Natural killer cell (primary cell): ENCODE measurements around the gene PFKP. TPM values are rescaled to one million over a fixed set of nuclear protein-coding genes. Genes with fewer than 3 reads are reported as not detected.

Source experiments
- ATAC-seq, 3 donors: fragments of 150-1000 bp in 2 of 3; fragments of 200-7000 bp in 1 of 3; cut with Tn5 transposase; 1 replicate in 1 of 3; 2 replicates in 2 of 3; pipeline ENCODE4 v1.10.0; 2021; ENCODE audit warnings: mild to moderate bottlenecking in 2 of 3, moderate library complexity in 2 of 3
- DNase-seq, 2 donors: peaks; one replicate each; pipeline versions ENCODE4 v3.0.0 to v3.0.0-alpha.2; 2013 to 2021; ENCODE audit warnings: mixed read lengths in 1 of 2
- H3K27ac ChIP-seq: one replicate; pipeline ENCODE4 v1.5.1; 2013; ENCODE audit warnings: mild to moderate bottlenecking, low read length
- H3K27me3 ChIP-seq: one replicate; pipeline ENCODE4 v1.6.1; 2013; ENCODE audit warnings: low read length; ENCODE audit not compliant: control insufficient read depth, insufficient read depth
- H3K36me3 ChIP-seq: one replicate; pipeline ENCODE4 v1.6.1; 2013; ENCODE audit warnings: low read length; ENCODE audit not compliant: control insufficient read depth, insufficient read depth
- H3K4me1 ChIP-seq: one replicate; pipeline ENCODE4 v1.6.1; 2013; ENCODE audit warnings: low read length; ENCODE audit not compliant: control insufficient read depth, insufficient read depth
- H3K4me3 ChIP-seq: one replicate; pipeline ENCODE4 v1.5.1; 2013; ENCODE audit warnings: low read length
- H3K9me3 ChIP-seq: one replicate; pipeline ENCODE4 v1.6.1; 2013; ENCODE audit warnings: low read length; ENCODE audit not compliant: control insufficient read depth, insufficient read depth
- H3K27ac Mint-ChIP-seq, 2 donors: one replicate each; pipeline ENCODE4 v1.8.0; 2022; ENCODE audit warnings: mild to moderate bottlenecking in 2 of 2, mixed read lengths in 2 of 2, moderate library complexity in 1 of 2
- H3K27me3 Mint-ChIP-seq, 2 donors: one replicate each; pipeline ENCODE4 v1.8.0; 2022; ENCODE audit warnings: low read depth in 2 of 2, mixed read lengths in 2 of 2
- H3K36me3 Mint-ChIP-seq: one replicate; pipeline ENCODE4 v1.8.0; 2022; ENCODE audit warnings: mixed read lengths
- H3K4me1 Mint-ChIP-seq, 2 donors: one replicate each; pipeline ENCODE4 v1.8.0; 2022; ENCODE audit warnings: mixed read lengths in 2 of 2
- H3K4me3 Mint-ChIP-seq: one replicate; pipeline ENCODE4 v1.8.0; 2022; ENCODE audit warnings: mild to moderate bottlenecking, moderate library complexity, mixed read lengths
- H3K9me3 Mint-ChIP-seq, 2 donors: one replicate each; pipeline ENCODE4 v1.8.0; 2022; ENCODE audit warnings: mixed read lengths in 2 of 2
- WGBS: methylation state at CpG from one replicate; pipeline ENCODE4 v1.1.7; 2013; ENCODE audit warnings: missing lambda C conversion rate; ENCODE audit not compliant: insufficient coverage; 5-methylcytosine and 5-hydroxymethylcytosine counted together
- intact Hi-C: fragments of 100-400 bp; cut with micrococcal nuclease; formaldehyde crosslinking; loops from one replicate; pipeline ENCODE4 v1.14.2; 2022
- total RNA-seq, 4 donors: library from RNA; stranded (reverse); fragments of 120-200 nt in 1 of 4; gene quantifications; one replicate each; pipeline versions ENCODE4 v1.2.3 to v1.2.4, GENCODE V29; 2013 to 2022
- TF ChIP-seq, protein P1 (sequence below): fragments of 200-600 bp; IDR thresholded peaks from one replicate; pipeline ENCODE4 v1.8.0; 2022; ENCODE audit warnings: antibody characterized with exemption

Gene PFKP
- total RNA-seq, 3 donors from 2014 or later (not counting 1 experiment from before 2014, with no cell fraction given) = 43.9 to 62.4 (median 47.4) TPM

DNA sequence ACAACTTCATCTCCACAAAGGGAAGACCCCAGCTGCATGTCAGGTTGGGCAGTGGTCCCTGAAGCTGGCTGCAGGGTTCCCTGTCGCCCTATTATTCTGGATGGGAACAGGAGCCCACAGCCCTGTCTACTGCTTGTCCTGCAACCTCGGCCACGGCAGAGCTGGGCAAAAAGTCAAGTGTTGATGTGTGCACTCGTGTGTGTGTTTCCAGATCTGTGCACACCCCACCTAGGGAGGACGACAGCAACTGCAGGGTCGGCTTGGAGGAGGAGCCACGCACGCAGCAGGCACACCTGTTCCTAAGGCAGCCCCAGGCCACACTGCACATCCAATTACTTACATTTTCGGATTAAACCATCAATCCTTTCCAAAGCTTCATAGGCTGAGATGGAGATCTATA lies 81.6 kb downstream of the PFKP start:
- no peaks in the 10 kb centered on the region for H3K9me3 Mint-ChIP-seq
- intact Hi-C loops = no loop called here
- H3K27me3 Mint-ChIP-seq = no peaks in the 10 kb centered on the region
- H3K27ac ChIP-seq = no peak overlapping the region
- no peak for ATAC-seq
- peaks cover 0 to 9% of the 10 kb centered on the region in 2 donors for H3K4me1 Mint-ChIP-seq
- H3K4me3 ChIP-seq = no peak overlapping the region
- H3K36me3 Mint-ChIP-seq = peaks cover 16% of the 10 kb centered on the region
- no peak overlapping the region for H3K4me3 Mint-ChIP-seq
- no peak for DNase-seq
- 94% methylated on average over 9 of the region's 9 CpGs for WGBS
- no peaks in the 10 kb centered on the region for H3K9me3 ChIP-seq
- TF ChIP-seq, protein P1, sequence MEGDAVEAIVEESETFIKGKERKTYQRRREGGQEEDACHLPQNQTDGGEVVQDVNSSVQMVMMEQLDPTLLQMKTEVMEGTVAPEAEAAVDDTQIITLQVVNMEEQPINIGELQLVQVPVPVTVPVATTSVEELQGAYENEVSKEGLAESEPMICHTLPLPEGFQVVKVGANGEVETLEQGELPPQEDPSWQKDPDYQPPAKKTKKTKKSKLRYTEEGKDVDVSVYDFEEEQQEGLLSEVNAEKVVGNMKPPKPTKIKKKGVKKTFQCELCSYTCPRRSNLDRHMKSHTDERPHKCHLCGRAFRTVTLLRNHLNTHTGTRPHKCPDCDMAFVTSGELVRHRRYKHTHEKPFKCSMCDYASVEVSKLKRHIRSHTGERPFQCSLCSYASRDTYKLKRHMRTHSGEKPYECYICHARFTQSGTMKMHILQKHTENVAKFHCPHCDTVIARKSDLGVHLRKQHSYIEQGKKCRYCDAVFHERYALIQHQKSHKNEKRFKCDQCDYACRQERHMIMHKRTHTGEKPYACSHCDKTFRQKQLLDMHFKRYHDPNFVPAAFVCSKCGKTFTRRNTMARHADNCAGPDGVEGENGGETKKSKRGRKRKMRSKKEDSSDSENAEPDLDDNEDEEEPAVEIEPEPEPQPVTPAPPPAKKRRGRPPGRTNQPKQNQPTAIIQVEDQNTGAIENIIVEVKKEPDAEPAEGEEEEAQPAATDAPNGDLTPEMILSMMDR = no peak
- H3K27ac Mint-ChIP-seq = no peak overlapping the region
- peaks cover 74% of the 10 kb centered on the region for H3K36me3 ChIP-seq
- no peaks in the 10 kb centered on the region for H3K4me1 ChIP-seq
- no peaks in the 10 kb centered on the region for H3K27me3 ChIP-seq

DNA sequence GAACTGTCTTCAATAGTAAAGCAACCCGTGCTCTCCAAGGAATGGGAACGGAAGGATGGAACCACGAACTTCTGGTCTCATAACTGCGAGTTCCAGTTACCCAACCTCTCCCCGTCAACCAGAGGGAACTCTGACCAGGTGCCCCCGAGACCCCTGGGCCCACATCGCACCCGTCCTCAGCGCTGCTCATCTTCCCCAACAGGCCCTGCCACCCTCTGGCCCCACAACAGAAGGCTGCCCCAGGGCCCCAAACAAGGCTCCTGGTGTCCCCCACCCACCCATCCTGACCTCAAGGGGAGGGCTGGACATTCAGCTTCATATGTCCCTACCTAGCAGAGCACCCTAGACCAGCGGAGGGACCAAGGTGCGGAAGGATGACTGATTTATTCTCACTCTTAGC lies 82.6 kb downstream of the PFKP start:
- no peak for ATAC-seq
- no peak overlapping the region for H3K4me3 Mint-ChIP-seq
- H3K4me3 ChIP-seq = no peak overlapping the region
- intact Hi-C loops = no loop called here
- TF ChIP-seq, protein P1 = no peak
- H3K9me3 ChIP-seq = no peaks in the 10 kb centered on the region
- no peaks in the 10 kb centered on the region for H3K27me3 Mint-ChIP-seq
- H3K4me1 Mint-ChIP-seq = peaks cover 0 to 9% of the 10 kb centered on the region in 2 donors
- H3K36me3 Mint-ChIP-seq = peaks cover 25% of the 10 kb centered on the region
- DNase-seq = no peak
- H3K9me3 Mint-ChIP-seq = no peaks in the 10 kb centered on the region
- H3K4me1 ChIP-seq = no peaks in the 10 kb centered on the region
- H3K27ac ChIP-seq = no peak overlapping the region
- H3K27me3 ChIP-seq = no peaks in the 10 kb centered on the region
- 89% methylated on average over 11 of the region's 11 CpGs for WGBS
- H3K27ac Mint-ChIP-seq = no peak overlapping the region
- peaks cover 76% of the 10 kb centered on the region for H3K36me3 ChIP-seq

DNA sequence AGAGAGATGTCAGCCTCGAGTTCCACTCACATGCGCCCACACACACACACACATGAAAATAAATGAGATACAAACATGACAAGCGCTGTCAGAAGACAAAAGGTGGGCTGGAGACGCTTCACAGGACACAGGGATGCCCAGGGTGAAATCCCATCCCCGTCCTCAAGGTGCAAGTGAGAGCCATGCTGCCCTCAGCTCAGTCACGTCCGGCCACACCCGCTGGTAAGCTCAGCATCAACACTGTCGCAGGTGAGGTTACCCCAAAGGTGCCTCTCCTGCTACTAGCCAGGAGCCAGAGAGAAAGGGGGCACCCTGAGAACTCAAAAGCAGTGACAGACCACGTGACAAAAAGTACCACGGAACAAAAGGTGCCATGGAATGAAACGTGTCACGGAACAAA lies 83.0 kb downstream of the PFKP start:
- no peak overlapping the region for H3K4me3 ChIP-seq
- no peaks in the 10 kb centered on the region for H3K9me3 ChIP-seq
- H3K36me3 ChIP-seq = peaks cover 77% of the 10 kb centered on the region
- TF ChIP-seq, protein P1 = no peak
- no peaks in the 10 kb centered on the region for H3K27me3 ChIP-seq
- whole genome bisulfite sequencing = 96% methylated on average over 13 of the region's 13 CpGs
- no peak overlapping the region for H3K27ac Mint-ChIP-seq
- peaks cover 30% of the 10 kb centered on the region for H3K36me3 Mint-ChIP-seq
- no peak for DNase-seq
- H3K4me1 ChIP-seq = no peaks in the 10 kb centered on the region
- H3K27me3 Mint-ChIP-seq = no peaks in the 10 kb centered on the region
- H3K27ac ChIP-seq = no peak overlapping the region
- H3K4me3 Mint-ChIP-seq = no peak overlapping the region
- H3K9me3 Mint-ChIP-seq = no peaks in the 10 kb centered on the region
- H3K4me1 Mint-ChIP-seq = peaks cover 0 to 9% of the 10 kb centered on the region in 2 donors
- intact Hi-C loops = no loop called here
- ATAC-seq = no peak

DNA sequence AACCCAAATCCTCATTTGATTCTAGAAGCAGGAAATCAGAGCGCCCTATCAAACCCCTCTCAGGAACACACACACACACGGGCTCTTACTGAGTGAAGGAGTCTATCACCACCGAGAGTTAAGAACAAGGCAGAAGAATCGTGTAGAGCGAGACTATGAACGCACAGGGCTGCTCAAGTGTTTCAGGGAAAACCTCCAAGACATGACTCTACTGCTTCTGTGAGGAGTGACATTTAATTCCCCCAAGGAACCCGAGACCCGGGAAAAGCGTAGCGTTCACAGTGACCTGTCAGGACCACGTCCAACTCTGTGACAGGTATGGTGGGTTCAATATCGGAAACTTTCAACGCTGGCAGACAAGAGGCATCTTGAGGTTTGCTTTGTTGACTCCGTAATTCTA lies 83.6 kb downstream of the PFKP start:
- H3K9me3 Mint-ChIP-seq = no peaks in the 10 kb centered on the region
- no peak for ATAC-seq
- Histone ChIP-seq H3K4me1 (no peaks in the 10 kb centered on the region), H3K27ac (no peak overlapping the region), H3K27me3 (no peaks in the 10 kb centered on the region), H3K9me3 (no peaks in the 10 kb centered on the region), H3K4me3 (no peak overlapping the region), H3K36me3 (peaks cover 78% of the 10 kb centered on the region)
- DNase-seq = no peak
- no peak overlapping the region for H3K27ac Mint-ChIP-seq
- peaks cover 0 to 9% of the 10 kb centered on the region in 2 donors for H3K4me1 Mint-ChIP-seq
- TF ChIP-seq, protein P1 = no peak
- intact Hi-C loops = no loop called here
- H3K4me3 Mint-ChIP-seq = no peak overlapping the region
- peaks cover 36% of the 10 kb centered on the region for H3K36me3 Mint-ChIP-seq
- 97% methylated on average over 14 of the region's 14 CpGs for WGBS
- no peaks in the 10 kb centered on the region for H3K27me3 Mint-ChIP-seq
